NCI-H1930 (cell line): ENCODE measurements around the gene ZNF652.
"Not testable (repeated sequence)": the region's sequence is repeated elsewhere in the genome, so short reads cannot be mapped to it uniquely, and the experiment has no call there.

Source experiments
- DNase-seq, 2 experiments: peaks; one replicate each; lab custom pipeline; 2025; lab: John Stamatoyannopoulos, UW

Gene ZNF652

DNA sequence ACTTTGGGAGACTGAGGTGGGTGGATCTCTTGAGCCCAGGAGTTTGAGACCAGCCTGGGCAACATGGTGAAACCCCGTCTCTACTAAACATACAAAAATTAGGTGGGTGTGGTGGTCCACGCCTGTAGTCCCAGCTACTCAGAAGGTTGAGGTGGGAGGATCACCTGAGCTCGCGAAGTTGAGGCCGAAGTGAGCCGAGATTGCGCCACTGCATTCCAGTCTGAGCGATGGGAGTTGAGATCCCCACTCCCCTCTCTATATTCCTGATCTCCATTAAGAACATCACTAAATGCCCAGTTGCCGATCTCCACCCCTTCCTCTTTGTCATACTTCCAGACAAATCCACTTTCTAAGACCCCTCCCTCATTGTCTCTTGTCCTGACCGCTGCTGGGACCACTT lies 24.3 kb upstream of the ZNF652 start:
- DNase-seq: no peak

DNA sequence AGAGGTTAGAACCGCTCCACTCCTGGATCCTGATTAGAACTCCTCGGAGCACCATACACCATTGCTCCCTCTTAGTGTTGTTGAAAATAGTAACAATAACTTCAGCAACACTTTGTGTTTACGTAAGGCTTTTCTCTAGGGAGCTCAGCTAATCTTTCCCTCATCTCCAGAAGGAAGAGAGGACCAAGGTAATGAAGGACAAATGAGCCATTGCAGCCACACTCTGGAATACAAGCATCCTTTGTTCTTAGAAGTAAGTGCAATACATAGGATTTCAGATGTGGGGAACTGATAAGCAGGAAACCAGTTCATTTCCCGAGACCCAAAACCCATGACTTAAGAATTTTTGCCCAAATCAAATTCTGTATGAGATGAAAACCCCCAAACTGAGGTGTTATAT lies 22.9 kb upstream of the ZNF652 start:
- no peak for DNase-seq

DNA sequence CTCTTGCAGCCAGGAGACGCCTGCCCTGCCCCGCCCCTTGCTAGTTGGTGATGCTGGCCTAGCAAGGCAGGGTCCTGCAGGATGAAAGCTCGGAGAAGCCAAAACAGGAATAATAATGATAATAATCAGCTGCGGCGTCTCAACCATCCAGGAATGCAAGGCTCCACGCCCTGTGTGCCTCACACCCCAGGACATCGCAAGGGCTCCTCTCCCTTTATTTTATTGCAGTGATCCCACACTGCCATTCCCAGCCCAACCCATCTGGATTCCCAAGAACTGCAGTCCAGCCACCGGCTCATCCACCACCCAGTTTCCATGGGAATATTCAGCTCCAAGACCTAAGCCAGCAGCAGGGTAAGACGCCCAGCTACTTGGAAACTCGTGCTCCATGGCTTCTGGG lies 21.0 kb upstream of the ZNF652 start:
- no peak for DNase-seq

DNA sequence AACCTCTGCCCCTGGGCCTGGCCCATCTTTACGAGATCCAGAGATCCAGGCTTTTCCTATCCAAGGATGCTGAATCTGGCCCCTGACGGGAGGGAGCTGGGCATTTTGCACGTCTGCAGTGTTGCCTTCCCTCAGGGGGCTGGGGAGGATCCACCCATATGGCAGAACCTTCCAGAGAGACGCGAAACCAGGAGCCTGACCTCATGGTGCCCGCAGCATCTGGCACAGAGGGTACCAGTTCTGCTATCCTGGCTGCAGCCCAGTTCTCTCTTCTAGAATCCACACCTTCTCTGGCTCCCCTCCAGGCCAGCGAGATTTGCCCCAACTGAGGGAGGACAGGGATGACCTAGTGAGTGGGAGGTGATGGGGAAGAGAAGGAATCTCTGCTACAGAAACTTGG lies 20.5 kb upstream of the ZNF652 start:
- DNase-seq: no peak

DNA sequence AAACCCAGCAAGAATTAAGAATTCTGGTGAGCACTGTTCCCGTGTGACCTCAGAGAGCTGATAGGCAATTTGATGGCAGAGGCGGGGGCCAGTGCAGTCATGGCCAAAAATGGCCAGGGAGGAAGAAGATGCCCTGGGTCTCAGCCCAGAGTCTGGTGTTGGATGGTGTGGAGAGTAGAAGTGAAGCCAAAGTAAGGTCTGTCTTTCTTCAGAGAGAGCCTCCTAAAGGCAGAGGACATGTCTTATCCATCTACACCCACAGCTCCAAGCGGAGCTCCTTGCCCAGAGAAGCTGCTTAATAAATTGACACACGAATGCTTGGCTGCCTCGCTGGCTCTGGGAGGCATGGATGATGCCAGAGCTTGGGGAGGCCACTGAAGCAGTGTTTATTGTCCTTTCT lies 19.7 kb upstream of the ZNF652 start:
- no peak for DNase-seq

DNA sequence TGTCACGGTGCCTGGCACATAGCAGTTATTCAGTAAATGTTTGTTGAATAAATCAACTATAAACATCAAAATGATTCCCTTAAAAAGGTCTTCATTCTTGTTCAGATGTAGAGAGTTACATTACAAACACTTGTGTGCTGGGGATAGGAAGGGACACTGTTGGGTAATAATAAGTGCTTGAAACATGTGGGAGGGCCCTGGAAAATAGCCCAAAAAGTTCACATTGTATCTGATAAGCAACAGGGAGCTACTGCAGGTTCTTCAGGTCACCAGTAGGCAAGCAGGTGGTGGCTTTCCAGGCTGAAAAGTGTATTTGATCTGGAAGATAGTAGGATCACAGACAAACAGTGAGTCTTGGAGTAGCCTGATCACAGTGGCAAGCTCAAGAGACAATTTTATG lies 19.0 kb upstream of the ZNF652 start:
- DNase-seq: no peak

DNA sequence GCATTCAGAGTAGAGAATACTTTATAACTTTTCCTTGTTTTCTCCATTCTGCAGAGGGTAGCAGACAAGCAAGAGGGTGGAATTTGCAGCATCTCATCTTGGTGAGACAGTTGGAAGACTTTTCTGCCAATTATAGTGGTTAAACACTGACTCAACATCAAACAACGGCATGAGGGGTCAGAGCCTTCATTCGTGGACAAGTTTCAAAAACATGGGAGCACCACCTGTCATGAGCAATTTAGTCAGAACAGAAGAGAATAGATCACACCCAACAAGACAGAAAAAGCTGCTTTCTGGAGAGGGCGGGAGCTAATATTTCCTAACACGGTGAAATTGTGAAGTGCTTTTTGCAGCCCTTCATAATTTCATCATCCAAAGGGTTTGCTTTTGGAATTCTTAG lies 17.9 kb upstream of the ZNF652 start:
- no peak for DNase-seq

DNA sequence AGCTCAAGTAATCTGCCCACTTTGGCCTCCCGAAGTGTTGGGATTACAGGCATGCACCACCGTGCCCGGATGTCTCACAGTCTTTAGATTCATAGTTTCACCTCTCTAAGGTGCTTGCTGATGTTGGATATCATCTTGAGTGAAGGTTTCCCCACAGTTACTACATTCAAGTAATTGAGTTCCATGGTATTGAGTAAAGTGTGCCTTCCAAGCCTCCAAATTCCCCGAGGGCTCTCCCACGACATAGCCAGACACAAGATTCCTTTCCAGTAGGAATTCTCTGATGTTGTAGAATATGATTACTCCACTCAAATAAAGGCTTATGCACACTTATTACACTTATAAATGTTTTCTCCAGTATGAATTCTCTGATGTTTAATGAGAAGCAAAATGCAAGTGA lies 16.3 kb upstream of the ZNF652 start:
- DNase-seq: no peak

DNA sequence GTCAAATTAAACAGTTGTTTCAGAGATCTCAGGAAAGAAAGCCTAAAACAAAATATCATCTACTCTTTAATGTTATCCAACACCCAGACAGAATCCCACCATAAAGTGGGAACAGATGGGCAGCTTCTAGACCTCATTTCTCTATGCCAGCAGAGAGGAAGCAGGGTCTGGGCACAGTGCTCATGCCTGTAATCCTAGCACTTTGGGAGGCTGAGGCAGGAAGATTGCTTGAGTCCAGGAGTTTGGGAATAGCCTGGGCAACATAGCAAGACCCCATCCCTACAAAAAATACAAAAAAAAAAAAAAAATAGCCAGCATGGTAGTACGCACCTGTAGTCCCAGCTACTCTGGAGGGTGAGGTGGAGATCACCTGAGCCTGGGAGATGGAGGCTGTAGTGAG lies 13.5 kb upstream of the ZNF652 start:
- no peak for DNase-seq

DNA sequence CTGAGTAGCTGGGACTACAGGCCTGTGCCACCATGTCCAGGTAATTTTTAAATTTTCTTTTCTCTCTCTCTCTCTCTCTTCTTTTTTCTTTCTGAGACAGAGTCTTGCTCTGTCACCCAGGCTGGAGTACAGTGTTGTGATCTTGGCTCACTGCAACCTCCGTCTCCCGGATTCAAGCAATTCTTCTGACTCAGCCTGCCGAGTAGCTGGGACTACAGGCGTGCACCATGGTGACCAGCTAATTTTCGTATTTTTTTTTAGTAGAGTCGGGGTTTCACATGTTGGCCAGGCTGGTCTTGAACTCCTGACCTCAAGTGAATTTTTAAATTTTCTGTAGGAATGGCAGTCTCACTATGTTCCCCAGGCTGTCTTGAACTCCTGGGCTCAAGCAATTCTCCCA lies 11.1 kb upstream of the ZNF652 start:
- no peak for DNase-seq

DNA sequence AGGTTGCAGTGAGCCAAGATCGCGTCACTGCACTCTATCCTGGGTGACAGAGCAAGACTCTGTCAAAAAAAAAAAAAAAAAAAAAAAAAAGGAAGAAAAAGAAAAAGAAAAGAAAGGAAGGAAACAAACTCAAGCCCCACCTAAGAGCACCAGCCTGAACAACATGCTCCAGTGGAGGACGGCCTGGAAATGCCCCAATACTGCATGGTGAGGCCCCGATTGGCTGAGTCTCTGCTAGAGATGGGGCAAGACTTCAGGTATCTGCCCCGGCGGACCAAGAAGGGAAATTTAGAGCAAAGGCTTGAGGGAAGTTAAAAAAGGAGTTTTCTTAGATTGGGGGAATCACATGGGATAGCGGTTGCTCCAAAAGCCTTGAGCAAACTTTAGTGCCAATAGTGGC lies 10.4 kb upstream of the ZNF652 start:
- no peak for DNase-seq

DNA sequence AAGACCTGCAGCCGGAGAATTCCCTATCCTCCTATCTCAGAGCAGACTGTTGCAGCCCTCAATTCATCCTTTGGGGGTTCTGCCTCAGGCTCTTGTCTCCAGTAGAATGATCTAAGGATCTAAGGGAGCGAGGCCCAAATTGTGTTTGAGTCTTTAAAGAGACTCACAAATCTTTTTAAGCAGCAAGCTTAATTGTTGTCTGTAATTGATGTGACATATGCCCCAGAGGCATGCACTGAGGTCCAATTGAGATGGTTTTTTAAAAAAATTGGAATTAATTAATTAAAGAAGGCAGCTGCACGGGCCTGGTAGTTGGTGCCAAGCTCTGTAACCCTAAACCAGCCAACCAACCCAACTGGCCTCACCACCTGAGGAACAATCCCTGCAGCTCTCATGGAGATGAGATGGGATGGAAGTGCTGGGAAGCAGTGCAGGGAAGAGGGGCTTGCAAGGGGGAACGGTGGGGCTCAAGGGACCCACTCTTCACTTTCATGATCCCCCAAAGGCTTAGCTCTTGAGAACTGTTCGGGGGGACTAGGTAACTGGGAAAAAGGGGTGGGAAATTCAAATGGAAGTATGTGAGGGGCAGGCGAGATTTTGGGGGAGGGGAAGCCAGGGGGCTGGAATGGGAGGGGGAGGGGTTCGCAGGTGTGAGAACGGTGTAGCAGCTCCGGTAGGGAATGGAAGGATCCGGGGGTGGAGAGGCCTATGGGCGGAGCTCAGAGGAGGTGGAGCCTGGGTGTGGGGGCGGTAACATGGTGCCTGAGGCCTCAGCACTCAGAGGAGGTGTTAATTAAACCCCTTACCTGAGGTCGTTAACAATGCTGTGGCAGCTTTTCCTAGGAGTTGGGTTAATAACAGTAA lies 9.2 kb upstream of the ZNF652 start:
- no peak for DNase-seq

DNA sequence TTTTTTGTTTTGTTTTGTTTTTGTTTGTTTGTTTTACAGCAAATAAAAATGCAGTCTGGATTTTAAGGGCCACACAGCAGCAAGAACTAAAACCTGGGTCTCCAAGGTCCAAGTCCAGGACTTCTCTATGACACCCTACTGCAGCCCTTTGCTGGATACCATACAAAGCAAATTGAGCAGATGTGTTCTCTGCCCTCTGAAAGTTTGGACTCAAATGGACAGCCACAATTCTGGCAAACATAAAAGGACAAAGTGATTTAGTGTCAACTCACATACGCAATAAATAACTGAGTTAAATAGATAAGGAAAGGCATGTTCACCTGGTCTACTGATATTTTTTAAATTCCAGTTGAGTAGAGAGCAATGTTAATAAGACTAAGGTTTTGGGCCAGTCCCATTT lies 7.7 kb upstream of the ZNF652 start:
- DNase-seq: no peak

DNA sequence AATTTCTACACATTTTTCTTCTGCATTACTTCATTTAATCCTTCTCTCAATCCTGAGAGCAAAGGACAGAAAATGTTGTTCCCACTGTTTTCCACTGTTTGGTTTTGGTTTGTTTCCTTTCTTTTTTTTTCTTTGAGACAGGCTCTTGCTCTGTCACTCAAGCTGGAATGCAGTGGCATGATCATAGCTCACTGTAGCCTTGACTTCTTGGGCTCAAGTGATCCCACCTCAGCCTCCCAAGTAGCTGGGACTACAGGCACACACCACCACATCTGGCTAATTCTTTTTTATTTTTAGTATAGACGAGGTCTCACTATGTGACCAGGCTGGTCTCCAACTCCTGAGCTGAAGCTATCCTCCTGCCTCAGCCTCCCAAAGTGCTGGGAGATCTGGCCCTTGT lies 7.0 kb upstream of the ZNF652 start:
- DNase-seq: no peak

DNA sequence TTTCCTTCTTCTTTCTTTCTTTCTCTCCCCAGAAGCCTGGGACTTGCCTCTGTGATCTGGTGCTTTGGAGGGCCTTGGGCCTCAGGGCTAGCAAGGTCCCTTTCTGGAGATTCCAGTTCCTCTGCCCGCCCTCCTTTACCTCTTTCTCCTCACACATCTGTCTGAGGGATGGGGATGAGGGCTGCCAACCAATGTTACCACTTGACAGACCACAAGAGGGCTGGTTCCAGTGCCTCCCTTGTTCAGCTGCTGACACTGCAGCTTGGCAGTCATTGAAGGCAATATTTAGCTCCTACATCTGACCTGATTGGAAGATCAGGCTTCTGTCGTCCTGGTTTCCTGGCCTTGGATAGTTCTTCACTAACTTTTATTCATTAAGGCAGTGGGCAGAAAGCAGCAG lies 3.6 kb upstream of the ZNF652 start:
- no peak for DNase-seq

DNA sequence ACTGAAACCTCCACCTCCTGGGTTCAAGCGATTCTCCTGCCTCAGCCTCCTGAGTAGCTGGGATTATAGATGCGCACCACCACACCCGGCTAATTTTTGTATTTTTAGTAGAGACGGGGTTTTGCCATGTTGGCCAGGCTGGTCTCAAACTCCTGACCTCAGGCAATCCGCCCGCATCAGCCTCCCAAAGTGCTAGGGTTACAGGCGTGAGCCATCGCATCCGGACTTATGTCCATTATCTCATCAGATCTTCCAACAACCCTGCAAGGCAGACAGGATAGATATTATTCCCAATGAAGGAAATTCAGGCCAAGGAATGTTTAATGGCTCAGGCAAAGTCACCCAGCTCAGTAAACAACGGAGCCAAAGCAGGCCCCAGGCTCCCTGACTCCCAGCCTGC lies 3.1 kb upstream of the ZNF652 start:
- DNase-seq: not testable (repeated sequence)

DNA sequence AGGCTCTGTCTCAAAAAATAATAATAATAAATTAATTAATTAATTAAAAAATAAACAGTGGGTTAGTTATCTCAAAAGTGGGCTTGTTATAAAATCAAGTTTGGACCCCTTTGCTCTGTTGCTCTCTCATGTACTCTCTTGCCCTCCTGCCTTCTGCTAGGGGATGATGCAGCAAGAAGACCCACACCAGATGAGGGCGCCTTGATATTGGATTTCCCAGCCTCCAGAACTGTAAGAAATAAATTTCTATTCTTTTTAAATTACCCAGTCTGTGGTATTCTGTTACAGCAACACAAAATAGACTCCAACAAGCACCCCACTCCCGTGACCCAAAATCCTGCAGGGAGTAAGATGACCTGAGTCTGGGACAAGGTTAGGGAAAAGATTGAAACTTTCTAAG lies 2.1 kb upstream of the ZNF652 start:
- no peak for DNase-seq

DNA sequence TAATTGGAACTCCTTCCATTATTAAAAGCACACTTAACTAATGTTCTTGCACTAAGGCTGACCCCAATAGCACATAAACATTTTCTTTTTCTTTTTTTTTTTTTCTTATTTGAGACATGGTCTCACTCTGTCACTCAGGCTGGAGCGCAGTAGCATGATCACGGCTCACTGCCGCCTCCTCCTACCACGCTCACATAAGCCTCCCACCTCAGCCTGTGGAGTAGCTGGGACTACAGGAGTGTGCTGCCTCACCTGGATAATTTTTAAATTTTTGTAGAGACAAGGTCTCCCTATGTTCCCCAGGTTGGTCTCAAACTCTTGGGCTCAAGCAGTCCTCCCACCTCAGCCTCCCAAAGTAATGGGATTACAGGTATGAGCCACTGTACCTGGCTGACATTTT lies 1.2 kb upstream of the ZNF652 start:
- DNase-seq: no peak

DNA sequence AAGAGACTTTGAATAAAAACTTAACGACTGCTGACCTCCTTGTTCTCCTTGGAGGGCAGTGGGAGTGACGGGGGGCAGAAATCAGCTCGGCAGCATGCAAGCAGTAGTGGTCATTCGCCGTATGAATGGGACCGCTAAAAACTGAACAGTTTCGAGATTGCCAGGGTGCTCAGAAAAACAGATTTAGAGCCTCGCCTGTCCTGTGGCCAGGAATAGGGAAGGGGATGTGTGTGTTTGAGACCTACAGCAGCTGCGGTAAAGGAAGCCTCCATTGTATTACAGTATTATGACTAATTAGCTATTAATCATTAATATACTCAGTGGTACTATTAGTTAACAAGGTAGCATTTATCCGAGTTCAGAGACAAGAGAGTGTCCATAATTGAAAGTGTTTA lies 670 bp upstream of the ZNF652 start:
- DNase-seq: no peak

DNA sequence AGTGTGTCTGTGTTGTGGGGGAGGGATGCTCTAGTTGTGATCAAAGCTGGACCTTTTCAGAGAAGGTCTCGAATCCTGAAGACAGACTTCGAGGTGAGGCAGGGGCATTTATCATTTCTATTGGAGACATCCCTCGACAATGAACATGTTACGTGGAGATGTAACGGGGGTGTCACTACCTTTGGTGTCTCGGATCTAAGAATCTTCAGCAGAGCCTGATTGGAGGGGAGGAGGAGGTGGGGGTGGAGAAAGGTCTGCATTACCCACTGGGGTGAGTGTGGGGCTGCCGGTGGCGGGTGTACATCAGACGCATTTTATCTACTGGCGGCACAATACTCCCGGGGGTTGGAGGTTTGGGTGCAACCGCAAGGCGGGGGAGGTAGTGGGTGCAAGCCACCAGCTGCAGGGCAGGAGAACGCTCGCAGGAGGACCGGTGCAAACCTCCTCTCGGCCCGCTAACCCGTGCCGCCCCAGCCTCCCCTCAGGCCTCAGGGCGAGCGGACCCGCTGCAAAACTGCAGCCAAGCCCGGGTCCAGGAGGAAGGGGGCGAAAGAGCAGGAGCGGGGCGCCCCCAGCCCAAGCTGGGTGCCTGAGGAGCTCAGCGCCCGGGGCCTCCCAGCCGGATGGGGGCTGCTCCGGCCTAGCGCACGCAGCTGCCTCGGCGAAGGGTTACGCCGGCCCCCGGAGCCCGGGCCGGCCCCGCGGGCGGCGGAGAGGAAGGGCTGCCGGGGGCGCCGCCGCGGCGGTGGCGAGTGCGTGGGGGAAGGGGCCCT lies 735 bp downstream of the ZNF652 start:
- no peak for DNase-seq

DNA sequence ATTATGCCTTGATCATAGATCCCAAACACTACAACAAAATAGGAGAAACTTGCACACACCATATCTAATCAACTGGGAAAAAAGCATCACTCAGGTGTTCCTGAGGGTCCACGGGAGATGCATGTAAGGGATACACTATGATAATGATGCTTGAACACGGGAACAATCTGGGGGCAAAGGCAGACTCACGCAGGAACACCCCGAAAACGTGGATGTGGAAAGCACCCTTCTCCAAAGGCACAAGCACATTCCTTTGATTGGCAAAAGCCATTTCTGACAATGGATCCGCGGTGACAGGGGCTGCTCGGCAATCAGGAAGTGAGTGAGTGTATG lies 1.3 kb downstream of the ZNF652 start:
- DNase-seq: no peak

DNA sequence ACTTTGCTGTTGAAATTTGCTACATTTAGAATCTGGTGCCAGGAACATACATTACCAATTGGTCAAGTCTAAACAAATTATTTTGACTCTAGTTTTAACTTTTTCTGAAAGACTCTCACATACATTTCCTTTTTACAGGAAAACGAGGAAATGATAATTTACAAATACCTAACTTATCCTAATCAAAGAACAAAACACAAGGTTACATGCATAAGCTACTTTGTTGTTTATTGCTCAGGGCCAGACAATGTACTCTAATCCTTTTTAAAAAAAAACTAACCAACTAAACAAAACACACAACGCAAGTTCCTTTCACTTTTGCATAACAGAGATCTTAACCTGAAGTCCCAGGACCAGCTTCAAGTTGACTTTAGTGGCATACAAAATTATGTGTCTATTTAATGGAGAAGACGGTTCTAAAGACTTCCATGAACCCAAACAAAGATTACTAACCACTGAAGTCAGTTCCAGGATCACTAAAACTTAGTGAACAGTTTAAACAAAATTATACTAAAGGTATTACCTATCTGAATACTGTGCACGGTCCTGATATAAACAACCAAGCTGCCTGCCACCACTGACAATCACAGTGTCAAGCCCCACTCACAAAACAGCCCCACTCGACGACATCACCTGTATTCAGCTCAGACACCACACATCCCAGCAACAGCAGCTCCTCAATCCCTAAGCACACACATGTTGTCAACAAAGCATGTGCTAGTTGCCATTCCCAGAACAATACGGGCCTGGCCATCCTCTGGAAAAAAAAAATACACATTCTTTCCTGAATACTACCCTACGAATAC lies 1.9 kb downstream of the ZNF652 start:
- DNase-seq: no peak
